ENCODE data around the gene RNASE7. TPM values are rescaled to one million over a fixed set of nuclear protein-coding genes. Genes with fewer than 3 reads are reported as not detected.

RNASE7 gene
- total RNA-seq, 1 donor from 2014 or later: not detected

DNA sequence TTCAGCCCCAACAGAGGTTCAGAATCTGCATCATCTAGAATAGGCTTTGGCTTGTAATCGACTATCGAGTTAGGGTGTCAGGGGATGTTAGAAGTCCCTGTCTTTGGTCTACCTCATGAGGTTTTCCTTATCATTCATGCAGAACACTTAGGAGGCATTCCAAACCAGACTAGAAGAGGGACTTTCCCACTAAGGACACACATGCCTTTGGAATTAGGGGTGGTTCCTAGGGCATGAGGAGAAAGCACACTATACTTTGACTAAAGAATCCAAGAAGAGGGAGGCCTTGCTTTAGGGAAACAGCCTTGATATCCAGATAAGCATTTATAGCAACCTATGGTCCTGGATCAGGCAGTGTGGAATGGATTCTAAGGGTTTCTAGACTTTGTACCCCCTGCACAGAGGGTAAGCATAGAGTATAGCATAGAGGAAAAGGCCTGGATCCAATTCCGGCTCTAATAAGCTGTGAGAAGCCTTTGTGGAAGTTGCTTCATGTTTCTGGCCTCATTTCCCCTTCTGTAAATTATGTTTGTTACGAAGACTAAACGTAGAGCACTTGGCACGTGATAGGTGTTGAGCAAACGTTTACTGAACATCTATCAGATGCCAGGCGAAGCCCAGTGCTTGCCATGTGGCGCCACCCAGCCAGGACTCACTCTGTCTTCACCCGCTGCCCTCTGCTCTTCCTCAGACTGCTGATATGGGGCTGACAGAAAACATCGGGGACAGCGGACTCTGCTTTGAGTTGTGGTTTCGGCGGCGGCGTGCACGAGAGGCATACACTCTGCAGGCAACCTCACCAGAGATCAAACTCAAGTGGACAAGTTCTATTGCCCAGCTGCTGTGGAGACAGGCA lies 43.1 kb downstream of the RNASE7 start:
- peaks cover 14% of the 10 kb centered on the region for H3K4me1 ChIP-seq
- peaks cover 76% of the 10 kb centered on the region for H3K36me3 ChIP-seq
- peak; percentile 80 for DNase-seq
- peak overlapping the region; percentile 63 for H3K27ac ChIP-seq
- intact Hi-C loops (cut with DNase I): no loop called here
- H3K27me3 ChIP-seq: no peaks in the 10 kb centered on the region
- H3K9me3 ChIP-seq: no peaks in the 10 kb centered on the region
- TF ChIP-seq, protein P1, sequence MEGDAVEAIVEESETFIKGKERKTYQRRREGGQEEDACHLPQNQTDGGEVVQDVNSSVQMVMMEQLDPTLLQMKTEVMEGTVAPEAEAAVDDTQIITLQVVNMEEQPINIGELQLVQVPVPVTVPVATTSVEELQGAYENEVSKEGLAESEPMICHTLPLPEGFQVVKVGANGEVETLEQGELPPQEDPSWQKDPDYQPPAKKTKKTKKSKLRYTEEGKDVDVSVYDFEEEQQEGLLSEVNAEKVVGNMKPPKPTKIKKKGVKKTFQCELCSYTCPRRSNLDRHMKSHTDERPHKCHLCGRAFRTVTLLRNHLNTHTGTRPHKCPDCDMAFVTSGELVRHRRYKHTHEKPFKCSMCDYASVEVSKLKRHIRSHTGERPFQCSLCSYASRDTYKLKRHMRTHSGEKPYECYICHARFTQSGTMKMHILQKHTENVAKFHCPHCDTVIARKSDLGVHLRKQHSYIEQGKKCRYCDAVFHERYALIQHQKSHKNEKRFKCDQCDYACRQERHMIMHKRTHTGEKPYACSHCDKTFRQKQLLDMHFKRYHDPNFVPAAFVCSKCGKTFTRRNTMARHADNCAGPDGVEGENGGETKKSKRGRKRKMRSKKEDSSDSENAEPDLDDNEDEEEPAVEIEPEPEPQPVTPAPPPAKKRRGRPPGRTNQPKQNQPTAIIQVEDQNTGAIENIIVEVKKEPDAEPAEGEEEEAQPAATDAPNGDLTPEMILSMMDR (IDR thresholded peaks at IDR 0.05): no peak
- no peak overlapping the region for H3K4me3 ChIP-seq
- ATAC-seq: peak; percentile 73

DNA sequence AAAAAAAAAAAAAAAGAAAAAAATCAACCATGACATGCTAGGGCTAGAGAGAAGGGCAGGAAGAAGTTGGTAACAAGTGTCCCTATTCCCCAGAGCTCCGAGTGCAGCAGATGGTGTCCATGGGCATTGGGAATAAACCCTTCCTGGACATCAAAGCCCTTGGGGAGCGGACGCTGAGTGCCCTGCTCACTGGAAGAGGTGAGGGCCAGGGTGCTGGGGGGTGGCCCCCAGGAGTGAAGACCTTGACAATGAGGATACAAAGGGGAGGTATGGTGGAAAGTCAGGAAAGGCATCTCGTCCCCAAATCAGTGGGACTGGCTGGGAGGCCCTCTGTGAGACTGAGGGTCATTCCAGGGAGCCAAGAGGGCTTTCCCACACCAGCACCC lies 44.7 kb downstream of the RNASE7 start:
- TF ChIP-seq, protein P1 (IDR thresholded peaks at IDR 0.05): no peak
- peaks cover 78% of the 10 kb centered on the region for H3K36me3 ChIP-seq
- H3K27me3 ChIP-seq: no peaks in the 10 kb centered on the region
- intact Hi-C loops (cut with DNase I): no loop called here
- DNase-seq (no peak), ATAC-seq (no peak)
- H3K27ac ChIP-seq: peak overlapping the region; percentile 47
- no peak overlapping the region for H3K4me3 ChIP-seq
- H3K9me3 ChIP-seq: no peaks in the 10 kb centered on the region
- peaks cover 14% of the 10 kb centered on the region for H3K4me1 ChIP-seq

DNA sequence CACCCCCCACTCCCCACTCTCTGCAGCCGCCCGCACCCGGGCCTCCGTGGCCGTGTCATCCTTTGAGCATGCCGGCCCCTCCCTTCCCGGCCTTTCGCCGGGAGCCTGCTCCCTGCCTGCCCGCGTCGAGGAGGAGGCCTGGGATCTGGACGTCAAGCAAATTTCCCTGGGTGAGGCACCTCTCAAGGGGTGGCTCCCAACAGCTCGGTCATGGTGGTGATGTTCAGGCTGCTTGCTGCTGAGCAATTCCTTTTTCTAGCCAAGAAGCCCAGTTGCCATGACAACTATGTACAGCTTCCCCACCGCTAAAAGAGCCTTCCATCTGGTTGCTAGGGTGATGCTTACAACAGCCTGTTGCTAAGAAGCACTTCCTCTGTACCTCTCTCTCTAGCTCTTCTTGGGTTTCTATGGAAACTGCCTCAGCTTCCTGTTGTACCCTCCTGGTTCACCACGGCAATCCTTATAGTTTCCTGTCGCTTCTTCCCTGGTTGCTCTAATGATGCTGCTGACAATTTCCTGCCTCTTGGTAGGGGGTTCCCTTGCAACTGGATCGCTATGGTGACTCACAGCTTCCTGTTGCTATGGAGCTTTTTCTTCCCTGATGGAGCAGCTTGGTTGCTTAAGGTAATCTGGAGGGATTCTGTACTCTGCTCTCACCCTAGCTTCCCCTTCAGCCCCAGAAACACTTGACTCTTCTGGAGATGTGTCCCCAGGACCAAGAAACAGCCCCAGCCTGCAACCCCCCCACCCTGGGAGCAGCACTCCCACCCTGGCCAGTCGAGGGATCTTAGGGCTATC lies 45.3 kb downstream of the RNASE7 start:
- Histone ChIP-seq H3K4me3 (no peak overlapping the region), H3K4me1 (peaks cover 14% of the 10 kb centered on the region), H3K27me3 (no peaks in the 10 kb centered on the region), H3K36me3 (peaks cover 77% of the 10 kb centered on the region), H3K9me3 (no peaks in the 10 kb centered on the region), H3K27ac (peak overlapping the region; percentile 47)
- TF ChIP-seq, protein P1 (IDR thresholded peaks at IDR 0.05): no peak
- ATAC-seq (peak; percentile 22), DNase-seq (no peak)
- intact Hi-C loops (cut with DNase I): no loop called here

DNA sequence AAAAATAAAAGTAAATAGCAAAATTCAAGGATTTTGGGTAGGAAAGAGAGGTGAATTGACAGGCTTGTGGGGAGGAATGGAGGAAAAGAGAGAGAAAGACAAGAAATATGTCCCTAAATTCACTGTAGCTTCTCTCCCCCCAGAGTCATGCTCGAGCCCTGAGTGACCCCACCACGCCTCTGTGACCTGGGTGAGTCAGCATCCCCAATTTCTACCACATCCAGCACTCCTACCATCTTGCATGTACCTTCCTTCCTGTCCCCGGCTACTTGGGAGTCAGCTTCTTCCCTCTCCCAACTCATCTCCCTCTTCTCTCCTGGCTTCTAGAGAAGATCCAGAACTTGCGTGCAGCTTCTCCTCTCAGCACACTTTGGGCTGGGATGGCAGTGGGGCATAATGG lies 46.5 kb downstream of the RNASE7 start:
- DNase-seq (no peak), ATAC-seq (no peak)
- Histone ChIP-seq H3K36me3 (peaks cover 73% of the 10 kb centered on the region), H3K4me3 (no peak overlapping the region), H3K9me3 (no peaks in the 10 kb centered on the region), H3K4me1 (peaks cover 14% of the 10 kb centered on the region), H3K27me3 (no peaks in the 10 kb centered on the region), H3K27ac (no peak overlapping the region)
- intact Hi-C loops (cut with DNase I): no loop called here
- TF ChIP-seq, protein P1 (IDR thresholded peaks at IDR 0.05): no peak

- Histone ChIP-seq H3K9me3 (no peaks in the 10 kb centered on the region), H3K4me1 (peaks cover 14% of the 10 kb centered on the region), H3K36me3 (peaks cover 68% of the 10 kb centered on the region), H3K27ac (no peak overlapping the region), H3K27me3 (no peaks in the 10 kb centered on the region), H3K4me3 (no peak overlapping the region)
- TF ChIP-seq, protein P1 (IDR thresholded peaks at IDR 0.05): no peak
- DNase-seq: no peak
- ATAC-seq: no peak
- intact Hi-C loops (cut with DNase I): no loop called here
These were observed 47.1 kb downstream of the RNASE7 start for GRCh38 chr14:21089271-21089670.
